K562 (cell line): ENCODE results near the gene PHACTR3. TPM values are rescaled to one million over a fixed set of nuclear protein-coding genes. Genes with fewer than 3 reads are reported as not detected.

Experiments used
- ATAC-seq: fragments of 200-7000 bp; cut with Tn5 transposase; 3 replicates; pipeline ENCODE4 v1.9.1; 2020; ENCODE audit warnings: moderate library complexity
- BruUV-seq: library from RNA; stranded (reverse); fragments of 400-500 nt; replicated peaks from 2 replicates; lab custom pipeline; 2021; lab: Mats Ljungman, UMichigan
- CTCF ChIA-PET: fragments of 300-600 bp; formaldehyde crosslinking; extraction: SDS; loops from one replicate; lab custom pipeline; 2021; ENCODE audit warnings: low intra/inter-chr PET ratio; lab: Yijun Ruan, JAX
- POLR2A ChIA-PET: fragments of 300-600, 350-650 bp; sonication (Branson Sonifier 250); formaldehyde crosslinking; extraction: SDS; loops from one replicate; lab custom pipeline; 2021; ENCODE audit warnings: antibody characterized with exemption, inconsistent platforms; lab: Yijun Ruan, JAX
- DNase-seq, 4 experiments: peaks; one replicate each; pipeline versions ENCODE4 v3.0.0 to v3.0.0-alpha.2; 2011 to 2018; ENCODE audit warnings: low spot score in 3 of 4, mixed read lengths in 3 of 4; ENCODE audit errors: extremely low read depth in 1 of 4
- FAIRE-seq: peaks from 2 replicates; lab custom pipeline; 2011; peaks lifted over from hg19 to GRCh38; lab: Jason Lieb, UNC
- H2AFZ ChIP-seq: 2 replicates; pipeline ENCODE4 v1.6.0; 2011; ENCODE audit warnings: low read depth, low read length, control low read depth, inconsistent platforms
- H3K27ac ChIP-seq: fragments of 200-600 bp; 3 replicates; pipeline ENCODE4 v1.8.0; 2011; ENCODE audit warnings: low read depth, mild to moderate bottlenecking, control low read depth, inconsistent platforms, low read length, moderate library complexity, mixed read lengths; ENCODE audit errors: extremely low read depth
- H3K27me3 ChIP-seq, 2 experiments: fragments of 300-600 bp in 1 of 2; 2 replicates in 1 of 2; 3 replicates in 1 of 2; pipeline versions ENCODE4 v1.6.0 to v1.8.0; 2011; ENCODE audit warnings: inconsistent platforms in 2 of 2, low read length in 2 of 2, mild to moderate bottlenecking in 1 of 2, mixed read lengths in 1 of 2, moderate library complexity in 1 of 2; ENCODE audit not compliant: control insufficient read depth in 2 of 2, insufficient read depth in 2 of 2
- H3K36me3 ChIP-seq: fragments of 300-600 bp; 3 replicates; pipeline ENCODE4 v1.8.0; 2011; ENCODE audit warnings: mild to moderate bottlenecking, low read length, inconsistent platforms; ENCODE audit not compliant: control insufficient read depth, insufficient read depth
- H3K4me1 ChIP-seq, 2 experiments: fragments of 200-600 bp in 1 of 2; replicated peaks in 1 of 2; 2 replicates in 1 of 2; 3 replicates in 1 of 2; pipeline versions ENCODE4 v1.5.1 to v1.8.0; 2011; ENCODE audit warnings: inconsistent platforms in 2 of 2, low read length in 2 of 2, mild to moderate bottlenecking in 1 of 2, mixed read lengths in 1 of 2, moderate library complexity in 1 of 2; ENCODE audit not compliant: control insufficient read depth in 2 of 2, insufficient read depth in 2 of 2
- H3K4me2 ChIP-seq: 2 replicates; pipeline ENCODE4 v1.6.1; 2011; ENCODE audit warnings: low read length, control low read depth, inconsistent platforms, mixed read lengths; ENCODE audit not compliant: insufficient read depth
- H3K4me3 ChIP-seq: fragments of 200-600 bp; sonication (generic), shearing (Covaris generic); 2 replicates; pipeline ENCODE4 v1.5.1; 2016; ENCODE audit warnings: control low read depth, inconsistent platforms
- H3K79me2 ChIP-seq: fragments of 200-600 bp; 3 replicates; pipeline ENCODE4 v1.8.0; 2011; ENCODE audit warnings: low read length, inconsistent platforms; ENCODE audit not compliant: control insufficient read depth, insufficient read depth
- H3K9ac ChIP-seq, 2 experiments: 2 replicates each; pipeline versions ENCODE4 v1.6.0 to v1.6.1; 2011; ENCODE audit warnings: low read depth in 2 of 2, low read length in 2 of 2, control low read depth in 1 of 2, inconsistent platforms in 1 of 2, mild to moderate bottlenecking in 1 of 2, mixed read lengths in 1 of 2; ENCODE audit not compliant: insufficient read depth in 1 of 2
- H3K9me1 ChIP-seq: one replicate; pipeline ENCODE4 v1.6.0; 2011; ENCODE audit warnings: inconsistent platforms, mild to moderate bottlenecking, low read length, moderate library complexity; ENCODE audit not compliant: control insufficient read depth, insufficient read depth
- H3K9me3 ChIP-seq: replicated peaks from 2 replicates; pipeline ENCODE4 v1.5.1; 2011; ENCODE audit warnings: low read depth, low read length, inconsistent platforms; ENCODE audit not compliant: control insufficient read depth, insufficient read depth
- H4K20me1 ChIP-seq: replicated peaks from 2 replicates; pipeline ENCODE4 v1.6.1; 2011; ENCODE audit warnings: low read length, inconsistent platforms, mixed read lengths; ENCODE audit not compliant: control insufficient read depth, insufficient read depth
- ADNP ChIP-seq: fragments of 200-800 bp; sonication (Bioruptor generic); IDR thresholded peaks from 2 replicates; pipeline ENCODE4 v1.6.1; 2016; ENCODE audit warnings: missing genetic modification characterization, missing compliant biosample characterization
- ARID1B ChIP-seq: fragments of 450-650 bp; IDR thresholded peaks from 2 replicates; pipeline ENCODE4 v1.6.1; 2016; ENCODE audit warnings: antibody characterized with exemption, mild to moderate bottlenecking, inconsistent platforms
- BHLHE40 ChIP-seq: IDR thresholded peaks from 2 replicates; pipeline ENCODE4 v1.6.1; 2011; ENCODE audit warnings: low read length, improper control_type of control experiment
- DPF2 ChIP-seq: fragments of 450-650 bp; IDR thresholded peaks from 2 replicates; pipeline ENCODE4 v1.6.1; 2016
- PCBP2 ChIP-seq: fragments of 200-400 bp; formaldehyde crosslinking; IDR thresholded peaks from 2 replicates; pipeline ENCODE4 v1.6.1; 2018; ENCODE audit warnings: low read length, low read depth, mild to moderate bottlenecking, moderate library complexity; ENCODE audit not compliant: poor library complexity, severe bottlenecking
- RBM15 ChIP-seq: fragments of 200-400 bp; formaldehyde crosslinking; IDR thresholded peaks from 2 replicates; pipeline ENCODE4 v1.6.1; 2018; ENCODE audit warnings: mild to moderate bottlenecking, low read length, moderate library complexity; ENCODE audit not compliant: insufficient read depth
- SFPQ ChIP-seq: fragments of 200-400 bp; formaldehyde crosslinking; IDR thresholded peaks from 2 replicates; pipeline ENCODE4 v1.6.1; 2017; ENCODE audit warnings: mild to moderate bottlenecking, low read depth, low read length, moderate library complexity
- ZKSCAN1 ChIP-seq: fragments of 150-350 bp; IDR thresholded peaks from 2 replicates; pipeline ENCODE4 v1.6.1; 2016; ENCODE audit warnings: low read depth, low read length
- ZNF253 ChIP-seq: fragments of 250-450 bp; sonication (Bioruptor Pico); conservative IDR thresholded peaks from 2 replicates; pipeline ENCODE4 v1.6.1; 2021; ENCODE audit warnings: mild to moderate bottlenecking
- ZNF586 ChIP-seq: fragments of 450-650 bp; formaldehyde crosslinking; conservative IDR thresholded peaks from 2 replicates; pipeline ENCODE4 v1.4.0; 2020; ENCODE audit warnings: mild to moderate bottlenecking, moderate library complexity
- WGBS: fragments of 100-300 bp; shearing (Covaris generic); methylation state at CpG from one replicate; pipeline ENCODE4 v1.1.6; 2016; ENCODE audit warnings: low coverage, mixed read lengths; ENCODE audit not compliant: insufficient coverage; ENCODE audit errors: missing lambda C conversion rate; 5-methylcytosine and 5-hydroxymethylcytosine counted together
- in situ Hi-C: fragments of 300-500 bp; cut with MboI; formaldehyde crosslinking; loops from 4 replicates; pipeline ENCODE4 v1.15.0; 2018; ENCODE audit warnings: inconsistent platforms, mixed read lengths
- intact Hi-C: fragments of 100-400 bp; cut with micrococcal nuclease; formaldehyde crosslinking; loops from 2 replicates; pipeline ENCODE4 v1.14.2; 2022
- polyA plus RNA-seq, 8 experiments: library from polyadenylated mRNA; depleted of rRNA in 4 of 8; stranded (reverse) in 5 of 8; unstranded in 3 of 8; fragments of >200 nt; fragmentation: Nextera tagmentation in 2 of 8; fragmentation: Illumina TruSeq in 1 of 8; extraction: Ambion mirVana in 2 of 8; extraction: Trizol in 1 of 8; gene quantifications; 2 replicates each; pipeline versions ENCODE4 v1.2.1 to v1.2.3, GENCODE V29; 2011 to 2014; ENCODE audit warnings: inconsistent platforms in 1 of 8, missing spikeins in 1 of 8
- total RNA-seq, 7 experiments: library from RNA; depleted of rRNA in 6 of 7; stranded (reverse); fragments of >200 nt in 6 of 7; fragmentation: Illumina TruSeq in 2 of 7; extraction: Trizol in 2 of 7; gene quantifications; 2 replicates each; pipeline versions ENCODE4 v1.2.1 to v1.2.3, GENCODE V29; 2011 to 2021; ENCODE audit warnings: low replicate concordance in 1 of 7
- TF ChIP-seq, protein P1 (sequence below): fragments of 450-650 bp; IDR thresholded peaks from 2 replicates; pipeline ENCODE4 v1.7.1; 2018; ENCODE audit warnings: mild to moderate bottlenecking, low read depth; ENCODE audit not compliant: partially characterized antibody
- TF ChIP-seq, protein P2 (sequence below), 2 experiments: fragments of 200-800 bp in 1 of 2; sonication (Bioruptor generic) in 1 of 2; sonication (generic) in 1 of 2; formaldehyde crosslinking in 1 of 2; IDR thresholded peaks in 1 of 2; conservative IDR thresholded peaks in 1 of 2; 2 replicates each; pipeline versions ENCODE4 v1.5.0 to v1.6.1; 2016 to 2020; ENCODE audit warnings: missing compliant biosample characterization in 1 of 2, missing genetic modification characterization in 1 of 2, missing genetic modification reagents in 1 of 2
- TF ChIP-seq, protein P3 (sequence below): fragments of 250-450 bp; sonication (Bioruptor Pico); IDR thresholded peaks from 2 replicates; pipeline ENCODE4 v1.9.0; 2021; ENCODE audit warnings: mild to moderate bottlenecking, inconsistent platforms

The PHACTR3 gene
- total and polyA plus RNA-seq, 9 of the 15 experiments (the other 6 are each of a cell fraction or from before 2014, with no cell fraction given) = not detected

GRCh38 chr20:59794555-59794954, 190.2 kb downstream of the PHACTR3 start:
- Histone ChIP-seq H2AFZ (no peak overlapping the region), H3K9ac (no peak overlapping the region), H4K20me1 (no peaks in the 10 kb centered on the region), H3K9me3 (no peaks in the 10 kb centered on the region), H3K79me2 (no peaks in the 10 kb centered on the region), H3K27me3 (no peaks in the 10 kb centered on the region), H3K4me1 (no peaks in the 10 kb centered on the region), H3K9me1 (no peaks in the 10 kb centered on the region), H3K4me3 (no peak overlapping the region), H3K27ac (no peak overlapping the region), H3K4me2 (no peak overlapping the region), H3K36me3 (no peaks in the 10 kb centered on the region)
- FAIRE-seq (no peak), ATAC-seq (no peak), DNase-seq (no peak)
- 0% methylated on average over 2 of the region's 2 CpGs for WGBS
- BruUV-seq = no TSS peak
- in situ Hi-C loops (no loop called here), intact Hi-C loops (no loop called here)
- CTCF ChIA-PET = no interaction called here
- POLR2A ChIA-PET = no interaction called here
- TF ChIP-seq, protein P1, sequence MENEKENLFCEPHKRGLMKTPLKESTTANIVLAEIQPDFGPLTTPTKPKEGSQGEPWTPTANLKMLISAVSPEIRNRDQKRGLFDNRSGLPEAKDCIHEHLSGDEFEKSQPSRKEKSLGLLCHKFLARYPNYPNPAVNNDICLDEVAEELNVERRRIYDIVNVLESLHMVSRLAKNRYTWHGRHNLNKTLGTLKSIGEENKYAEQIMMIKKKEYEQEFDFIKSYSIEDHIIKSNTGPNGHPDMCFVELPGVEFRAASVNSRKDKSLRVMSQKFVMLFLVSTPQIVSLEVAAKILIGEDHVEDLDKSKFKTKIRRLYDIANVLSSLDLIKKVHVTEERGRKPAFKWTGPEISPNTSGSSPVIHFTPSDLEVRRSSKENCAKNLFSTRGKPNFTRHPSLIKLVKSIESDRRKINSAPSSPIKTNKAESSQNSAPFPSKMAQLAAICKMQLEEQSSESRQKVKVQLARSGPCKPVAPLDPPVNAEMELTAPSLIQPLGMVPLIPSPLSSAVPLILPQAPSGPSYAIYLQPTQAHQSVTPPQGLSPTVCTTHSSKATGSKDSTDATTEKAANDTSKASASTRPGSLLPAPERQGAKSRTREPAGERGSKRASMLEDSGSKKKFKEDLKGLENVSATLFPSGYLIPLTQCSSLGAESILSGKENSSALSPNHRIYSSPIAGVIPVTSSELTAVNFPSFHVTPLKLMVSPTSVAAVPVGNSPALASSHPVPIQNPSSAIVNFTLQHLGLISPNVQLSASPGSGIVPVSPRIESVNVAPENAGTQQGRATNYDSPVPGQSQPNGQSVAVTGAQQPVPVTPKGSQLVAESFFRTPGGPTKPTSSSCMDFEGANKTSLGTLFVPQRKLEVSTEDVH = no peak
- TF ChIP-seq ZNF253 (CRISPR knock-in tag) = no peak
- TF ChIP-seq, protein P2, sequence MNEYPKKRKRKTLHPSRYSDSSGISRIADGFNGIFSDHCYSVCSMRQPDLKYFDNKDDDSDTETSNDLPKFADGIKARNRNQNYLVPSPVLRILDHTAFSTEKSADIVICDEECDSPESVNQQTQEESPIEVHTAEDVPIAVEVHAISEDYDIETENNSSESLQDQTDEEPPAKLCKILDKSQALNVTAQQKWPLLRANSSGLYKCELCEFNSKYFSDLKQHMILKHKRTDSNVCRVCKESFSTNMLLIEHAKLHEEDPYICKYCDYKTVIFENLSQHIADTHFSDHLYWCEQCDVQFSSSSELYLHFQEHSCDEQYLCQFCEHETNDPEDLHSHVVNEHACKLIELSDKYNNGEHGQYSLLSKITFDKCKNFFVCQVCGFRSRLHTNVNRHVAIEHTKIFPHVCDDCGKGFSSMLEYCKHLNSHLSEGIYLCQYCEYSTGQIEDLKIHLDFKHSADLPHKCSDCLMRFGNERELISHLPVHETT (CRISPR knock-in tag; conservative IDR thresholded peaks at IDR 0.05 in 1 of 2, IDR thresholded peaks at IDR 0.05 in 1 of 2) = no peak
- TF ChIP-seq PCBP2 = no peak
- TF ChIP-seq, protein P3, sequence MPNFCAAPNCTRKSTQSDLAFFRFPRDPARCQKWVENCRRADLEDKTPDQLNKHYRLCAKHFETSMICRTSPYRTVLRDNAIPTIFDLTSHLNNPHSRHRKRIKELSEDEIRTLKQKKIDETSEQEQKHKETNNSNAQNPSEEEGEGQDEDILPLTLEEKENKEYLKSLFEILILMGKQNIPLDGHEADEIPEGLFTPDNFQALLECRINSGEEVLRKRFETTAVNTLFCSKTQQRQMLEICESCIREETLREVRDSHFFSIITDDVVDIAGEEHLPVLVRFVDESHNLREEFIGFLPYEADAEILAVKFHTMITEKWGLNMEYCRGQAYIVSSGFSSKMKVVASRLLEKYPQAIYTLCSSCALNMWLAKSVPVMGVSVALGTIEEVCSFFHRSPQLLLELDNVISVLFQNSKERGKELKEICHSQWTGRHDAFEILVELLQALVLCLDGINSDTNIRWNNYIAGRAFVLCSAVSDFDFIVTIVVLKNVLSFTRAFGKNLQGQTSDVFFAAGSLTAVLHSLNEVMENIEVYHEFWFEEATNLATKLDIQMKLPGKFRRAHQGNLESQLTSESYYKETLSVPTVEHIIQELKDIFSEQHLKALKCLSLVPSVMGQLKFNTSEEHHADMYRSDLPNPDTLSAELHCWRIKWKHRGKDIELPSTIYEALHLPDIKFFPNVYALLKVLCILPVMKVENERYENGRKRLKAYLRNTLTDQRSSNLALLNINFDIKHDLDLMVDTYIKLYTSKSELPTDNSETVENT (CRISPR knock-in tag) = no peak
- no peak for TF ChIP-seq ZNF586 (CRISPR knock-in tag)
- no peak for TF ChIP-seq ZKSCAN1
- no peak for TF ChIP-seq BHLHE40
- TF ChIP-seq ADNP = no peak
- no peak for TF ChIP-seq ARID1B
- no peak for TF ChIP-seq SFPQ
- no peak for TF ChIP-seq RBM15
- no peak for TF ChIP-seq DPF2
